Mesenchymal stem cell (in vitro differentiated cells and primary cell): ENCODE data around the gene HDAC4.

ENCODE experiments used
- DNase-seq: peaks from one replicate; pipeline ENCODE4 v3.0.0-alpha.2; 2013
- H2AFZ ChIP-seq: one replicate; pipeline ENCODE4 v1.6.1; 2013; ENCODE audit warnings: low read depth, mild to moderate bottlenecking, control low read depth, inconsistent platforms, low read length, moderate library complexity
- H2AK5ac ChIP-seq: 2 replicates; pipeline ENCODE4 v1.6.1; 2013; ENCODE audit warnings: low read length, moderate library complexity, mild to moderate bottlenecking, inconsistent platforms; ENCODE audit not compliant: severe bottlenecking
- H2BK120ac ChIP-seq: one replicate; pipeline ENCODE4 v1.6.1; 2013; ENCODE audit warnings: low read depth, mild to moderate bottlenecking, inconsistent platforms, low read length, moderate library complexity
- H2BK12ac ChIP-seq, 2 experiments: one replicate each; pipeline ENCODE4 v1.6.1; 2013; ENCODE audit warnings: inconsistent platforms in 2 of 2, low read length in 2 of 2, mild to moderate bottlenecking in 2 of 2, moderate library complexity in 2 of 2, control low read depth in 1 of 2
- H2BK15ac ChIP-seq: one replicate; pipeline ENCODE4 v1.6.1; 2013; ENCODE audit warnings: mild to moderate bottlenecking, low read depth, inconsistent platforms; ENCODE audit not compliant: poor library complexity, severe bottlenecking
- H2BK5ac ChIP-seq: 2 replicates; pipeline ENCODE4 v1.6.1; 2013; ENCODE audit warnings: low read depth, mild to moderate bottlenecking, low read length, control low read depth, inconsistent platforms; ENCODE audit not compliant: poor library complexity, severe bottlenecking
- H3K14ac ChIP-seq, 2 experiments: one replicate each; pipeline ENCODE4 v1.6.1; 2013; ENCODE audit warnings: inconsistent platforms in 2 of 2, low read length in 2 of 2, control low read depth in 1 of 2, mild to moderate bottlenecking in 1 of 2, moderate library complexity in 1 of 2
- H3K18ac ChIP-seq, 2 experiments: one replicate each; pipeline ENCODE4 v1.6.1; 2013; ENCODE audit warnings: inconsistent platforms in 2 of 2, low read length in 2 of 2, control low read depth in 1 of 2, low read depth in 1 of 2, mild to moderate bottlenecking in 1 of 2
- H3K23ac ChIP-seq, 2 experiments: one replicate each; pipeline ENCODE4 v1.6.1; 2013; ENCODE audit warnings: inconsistent platforms in 2 of 2, low read length in 2 of 2, mild to moderate bottlenecking in 2 of 2, moderate library complexity in 2 of 2, control low read depth in 1 of 2
- H3K27ac ChIP-seq: 2 replicates; pipeline ENCODE4 v1.5.1; 2013; ENCODE audit warnings: mild to moderate bottlenecking, moderate library complexity, low read length, control low read depth, inconsistent platforms; ENCODE audit not compliant: poor library complexity, severe bottlenecking
- H3K27me3 ChIP-seq, 2 experiments: 2 replicates each; pipeline versions ENCODE4 v1.6.1 to v1.7.0; 2013; ENCODE audit warnings: low read length in 2 of 2, mild to moderate bottlenecking in 2 of 2, moderate library complexity in 2 of 2, control low read depth in 1 of 2, inconsistent platforms in 1 of 2; ENCODE audit not compliant: control insufficient read depth in 1 of 2, insufficient read depth in 1 of 2
- H3K36me3 ChIP-seq, 2 experiments: 2 replicates each; pipeline versions ENCODE4 v1.6.1 to v1.7.0; 2013; ENCODE audit warnings: low read length in 2 of 2, control low read depth in 1 of 2, inconsistent platforms in 1 of 2, low read depth in 1 of 2, mild to moderate bottlenecking in 1 of 2; ENCODE audit not compliant: insufficient read depth in 2 of 2, control insufficient read depth in 1 of 2
- H3K4ac ChIP-seq, 2 experiments: one replicate each; pipeline ENCODE4 v1.6.1; 2013; ENCODE audit warnings: inconsistent platforms in 2 of 2, low read length in 2 of 2, mild to moderate bottlenecking in 2 of 2, moderate library complexity in 2 of 2, control low read depth in 1 of 2, low read depth in 1 of 2
- H3K4me1 ChIP-seq: 2 replicates; pipeline ENCODE4 v1.6.1; 2013; ENCODE audit warnings: low read depth, low read length, control low read depth; ENCODE audit not compliant: control insufficient read depth, insufficient read depth
- H3K4me2 ChIP-seq: 2 replicates; pipeline ENCODE4 v1.6.1; 2013; ENCODE audit warnings: low read length, mild to moderate bottlenecking, inconsistent platforms; ENCODE audit not compliant: poor library complexity, severe bottlenecking
- H3K4me3 ChIP-seq, 2 experiments: 2 replicates each; pipeline versions ENCODE4 v1.5.1 to v1.7.0; 2013; ENCODE audit warnings: low read length in 2 of 2, mild to moderate bottlenecking in 2 of 2, control low read depth in 1 of 2, low read depth in 1 of 2; ENCODE audit not compliant: insufficient read depth in 1 of 2
- H3K79me1 ChIP-seq: replicated peaks from 2 replicates; pipeline ENCODE4 v1.6.1; 2013; ENCODE audit warnings: mild to moderate bottlenecking, control low read depth, low read length, inconsistent platforms; ENCODE audit not compliant: poor library complexity, severe bottlenecking
- H3K9ac ChIP-seq: 2 replicates; pipeline ENCODE4 v1.7.0; 2013; ENCODE audit warnings: mild to moderate bottlenecking, low read length, moderate library complexity
- H3K9me3 ChIP-seq: 2 replicates; pipeline ENCODE4 v1.7.0; 2013; ENCODE audit warnings: mild to moderate bottlenecking, low read length; ENCODE audit not compliant: control insufficient read depth
- H4K8ac ChIP-seq: one replicate; pipeline ENCODE4 v1.6.1; 2013; ENCODE audit warnings: inconsistent platforms, mild to moderate bottlenecking, low read length, moderate library complexity
- H4K91ac ChIP-seq: one replicate; pipeline ENCODE4 v1.6.1; 2013; ENCODE audit warnings: mild to moderate bottlenecking, low read length, inconsistent platforms
- WGBS: methylation state at CpG from one replicate; pipeline ENCODE4 v1.1.7; 2013; ENCODE audit warnings: mixed read lengths; 5-methylcytosine and 5-hydroxymethylcytosine counted together

The HDAC4 gene

DNA sequence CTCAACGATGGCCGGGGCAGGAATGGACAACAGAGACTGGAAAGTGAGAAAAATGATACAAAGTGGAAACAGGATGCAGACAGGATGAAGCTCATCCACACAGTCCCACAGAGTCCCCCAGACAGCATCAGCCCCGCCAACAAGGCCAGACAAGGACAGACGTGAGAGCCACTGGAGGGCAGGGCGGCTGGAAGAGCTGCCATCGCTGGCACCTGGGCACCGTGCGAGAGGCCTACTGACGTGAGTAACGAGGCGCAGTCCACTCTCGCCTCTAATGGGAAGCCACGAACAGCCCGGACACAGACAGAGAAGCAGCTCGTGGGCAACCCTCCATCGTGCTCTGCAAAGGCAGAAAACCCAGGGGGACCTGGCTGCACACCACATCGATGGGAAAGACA, 17.1 kb downstream of the HDAC4 start:
- H3K9me3 ChIP-seq: no peaks in the 10 kb centered on the region
- 95% methylated on average over 15 of the region's 17 CpGs for WGBS
- H4K8ac ChIP-seq: no peak overlapping the region
- H2AFZ ChIP-seq: no peak overlapping the region
- H2BK120ac ChIP-seq: no peak overlapping the region
- H3K4me2 ChIP-seq: no peak overlapping the region
- peaks cover 9% of the 10 kb centered on the region for H3K4me1 ChIP-seq
- H2BK5ac ChIP-seq: no peak overlapping the region
- H3K9ac ChIP-seq: no peak overlapping the region
- H3K18ac ChIP-seq: no peak overlapping the region
- H3K4me3 ChIP-seq: no peak overlapping the region
- H4K91ac ChIP-seq: no peak overlapping the region
- no peak overlapping the region for H3K14ac ChIP-seq
- no peak overlapping the region for H3K4ac ChIP-seq
- H3K27me3 ChIP-seq: no peaks in the 10 kb centered on the region
- H3K79me1 ChIP-seq: peaks cover 73% of the 10 kb centered on the region
- peaks cover 0 to 60% of the 10 kb centered on the region in 2 experiments for H3K36me3 ChIP-seq
- H2BK12ac ChIP-seq: no peak overlapping the region
- no peak overlapping the region for H2AK5ac ChIP-seq
- H2BK15ac ChIP-seq: no peak overlapping the region
- no peak for DNase-seq
- no peak overlapping the region for H3K27ac ChIP-seq
- H3K23ac ChIP-seq: no peak overlapping the region

DNA sequence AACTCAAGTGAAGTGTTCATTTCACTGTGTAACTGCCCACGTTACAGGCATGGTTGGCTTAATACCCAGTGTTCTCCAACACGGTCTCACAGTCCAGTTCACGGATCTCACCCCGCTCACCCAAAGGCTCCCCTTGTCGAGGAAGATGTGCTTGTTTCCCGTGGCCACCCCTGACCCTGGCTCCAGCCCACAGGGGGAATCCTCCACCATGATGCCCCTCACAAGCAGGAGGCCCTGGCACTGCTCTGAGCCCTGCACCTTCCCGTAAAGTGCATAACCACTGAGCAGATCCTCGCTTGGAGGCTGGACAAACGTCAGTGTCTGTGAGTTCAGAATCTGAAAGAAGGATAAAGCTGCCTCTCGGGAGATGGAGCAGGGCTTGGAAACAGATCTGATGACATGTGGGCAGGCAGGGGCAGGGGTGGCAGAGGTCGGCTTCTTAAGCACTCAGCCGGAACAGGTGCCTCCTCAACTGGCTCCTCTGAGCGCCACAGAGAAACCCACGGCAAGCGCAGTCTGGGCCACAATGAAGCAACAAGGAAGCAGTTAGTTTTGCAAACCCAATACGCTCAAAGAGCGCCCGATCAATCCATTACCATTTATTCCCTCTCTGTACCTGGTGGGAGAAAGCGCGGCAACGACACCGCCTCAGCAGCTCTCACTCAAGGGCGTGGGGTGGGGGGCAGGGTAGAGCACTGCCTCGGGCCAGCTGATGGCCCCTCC, 17.6 kb downstream of the HDAC4 start:
- H2AK5ac ChIP-seq: no peak overlapping the region

GRCh38 chr2:239382384-239382880, 18.4 kb downstream of the HDAC4 start:
- Histone ChIP-seq H4K8ac (no peak overlapping the region), H2AFZ (no peak overlapping the region), H2BK15ac (no peak overlapping the region), H3K4me2 (no peak overlapping the region), H3K36me3 (peaks cover 0 to 59% of the 10 kb centered on the region in 2 experiments), H3K9ac (no peak overlapping the region), H3K14ac (no peak overlapping the region), H2BK12ac (no peak overlapping the region), H3K4me3 (no peak overlapping the region), H3K27ac (no peak overlapping the region), H4K91ac (no peak overlapping the region), H3K4ac (no peak overlapping the region), H3K4me1 (peaks cover 8% of the 10 kb centered on the region), H3K18ac (no peak overlapping the region), H3K9me3 (no peaks in the 10 kb centered on the region), H2BK5ac (no peak overlapping the region), H2AK5ac (no peak overlapping the region), H3K23ac (no peak overlapping the region), H3K27me3 (no peaks in the 10 kb centered on the region), H2BK120ac (no peak overlapping the region), H3K79me1 (peaks cover 73% of the 10 kb centered on the region)
- no peak for DNase-seq
- 85% methylated on average over 6 of the region's 6 CpGs for WGBS

More for the DNA sequence above, 17.6 kb downstream of the HDAC4 start:
- Histone ChIP-seq H3K4ac (no peak overlapping the region), H3K9me3 (no peaks in the 10 kb centered on the region), H3K79me1 (peaks cover 73% of the 10 kb centered on the region), H2BK120ac (no peak overlapping the region), H2BK12ac (no peak overlapping the region), H3K18ac (no peak overlapping the region), H3K14ac (no peak overlapping the region), H3K4me1 (peaks cover 9% of the 10 kb centered on the region), H3K23ac (no peak overlapping the region), H4K8ac (no peak overlapping the region), H2AFZ (no peak overlapping the region), H3K4me2 (no peak overlapping the region), H3K36me3 (peaks cover 0 to 59% of the 10 kb centered on the region in 2 experiments), H2BK15ac (no peak overlapping the region), H2BK5ac (no peak overlapping the region), H3K27ac (no peak overlapping the region), H3K9ac (no peak overlapping the region), H3K4me3 (no peak overlapping the region), H3K27me3 (no peaks in the 10 kb centered on the region), H4K91ac (no peak overlapping the region)
- WGBS: 93% methylated on average over 24 of the region's 24 CpGs
- DNase-seq: no peak

GRCh38 chr2:239381709-239382134, 19.1 kb downstream of the HDAC4 start:
- H3K14ac ChIP-seq: no peak overlapping the region
- H2AFZ ChIP-seq: no peak overlapping the region
- no peak overlapping the region for H3K9ac ChIP-seq
- no peak overlapping the region for H3K23ac ChIP-seq
- no peak overlapping the region for H2AK5ac ChIP-seq
- no peak overlapping the region for H3K4me2 ChIP-seq
- no peak overlapping the region for H2BK120ac ChIP-seq
- H3K18ac ChIP-seq: no peak overlapping the region
- H3K4ac ChIP-seq: no peak overlapping the region
- 87% methylated on average over 7 of the region's 7 CpGs for WGBS
- H3K27me3 ChIP-seq: no peaks in the 10 kb centered on the region
- no peak overlapping the region for H4K8ac ChIP-seq
- H3K27ac ChIP-seq: no peak overlapping the region
- H3K4me1 ChIP-seq: peaks cover 8% of the 10 kb centered on the region
- H2BK5ac ChIP-seq: no peak overlapping the region
- H3K9me3 ChIP-seq: no peaks in the 10 kb centered on the region
- peaks cover 0 to 59% of the 10 kb centered on the region in 2 experiments for H3K36me3 ChIP-seq
- H4K91ac ChIP-seq: no peak overlapping the region
- no peak overlapping the region for H2BK12ac ChIP-seq
- peaks cover 73% of the 10 kb centered on the region for H3K79me1 ChIP-seq
- no peak overlapping the region for H2BK15ac ChIP-seq
- no peak for DNase-seq
- no peak overlapping the region for H3K4me3 ChIP-seq
